Stimulated activated CD8-positive, alpha-beta memory T cell treated with anti-CD3 and anti-CD28 coated beads, Interleukin-15, amount 100 ng/mL, for 1 hour (primary cell): Measurements from ENCODE around the gene CTNNA1.
"Not testable (repeated sequence)": the region's sequence is repeated elsewhere in the genome, so short reads cannot be mapped to it uniquely, and the experiment has no call there.

ENCODE experiments used
- DNase-seq: peaks from one replicate; pipeline ENCODE4 v3.0.0-alpha.2; 2020; ENCODE audit warnings: low read depth

CTNNA1 gene

GRCh38 chr5:138809391-138809790 is 56.2 kb downstream of the CTNNA1 start:
- DNase-seq, result no peak

GRCh38 chr5:138810861-138811260 is 57.6 kb downstream of the CTNNA1 start:
- DNase-seq, result not testable (repeated sequence)

DNA sequence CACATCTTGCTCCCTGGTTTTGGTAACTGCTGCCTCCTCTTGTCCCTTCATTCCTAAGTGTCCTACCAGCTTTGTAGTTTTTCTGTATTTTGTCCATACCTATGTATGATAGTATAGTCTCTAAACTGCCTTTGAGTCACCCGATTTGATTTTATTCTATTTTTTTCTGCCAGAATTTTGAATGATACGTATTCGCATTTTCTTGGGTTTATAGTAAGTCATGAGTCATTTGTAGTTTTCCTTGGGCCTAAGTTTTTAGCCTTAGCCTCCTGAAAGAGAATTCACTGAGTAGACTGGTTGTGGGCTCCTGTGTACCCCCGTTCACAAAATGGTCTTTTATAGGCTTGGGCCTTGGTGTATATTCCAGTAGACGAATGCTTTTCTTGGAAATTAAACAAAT is 62.3 kb downstream of the CTNNA1 start:
- DNase-seq, result no peak

DNA sequence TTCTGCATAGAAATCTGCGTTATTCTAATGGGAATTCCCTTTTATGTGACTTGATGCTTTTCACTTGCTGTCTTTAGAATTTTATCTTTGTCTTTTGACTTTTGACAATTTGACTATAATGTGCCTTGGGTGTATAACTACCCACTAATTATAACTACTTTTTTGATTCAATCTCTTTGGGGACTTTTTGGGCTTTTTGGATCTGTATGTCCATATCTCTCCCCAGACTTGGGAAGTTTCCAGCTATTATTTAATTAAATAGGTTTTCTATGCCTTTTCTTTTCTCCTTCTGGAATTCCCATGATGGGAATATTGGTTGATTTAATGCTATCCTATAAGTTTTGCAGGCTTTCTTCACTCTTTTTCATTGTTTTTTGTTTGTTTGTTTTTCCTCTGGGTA is 64.0 kb downstream of the CTNNA1 start:
- no peak for DNase-seq

DNA sequence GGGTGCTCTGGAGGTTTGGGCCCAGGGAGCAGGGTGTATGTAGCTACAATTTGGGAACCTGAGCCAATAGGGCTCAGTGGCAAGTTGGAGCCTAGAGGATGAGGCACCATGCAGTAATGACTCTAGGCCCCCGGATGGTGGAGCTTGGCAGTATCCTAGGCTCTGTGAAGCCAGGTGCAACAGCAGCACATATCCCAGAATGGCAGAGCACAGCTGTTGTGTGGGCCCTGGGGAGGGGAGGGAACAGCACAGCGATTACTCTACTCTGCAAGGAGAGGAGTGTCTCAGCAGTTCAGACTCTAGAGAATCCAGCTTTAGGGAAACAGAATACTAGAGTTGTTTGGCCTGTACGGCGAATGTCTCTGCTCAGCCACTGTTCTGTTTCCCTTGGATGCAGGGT is 65.9 kb downstream of the CTNNA1 start:
- no peak for DNase-seq

DNA sequence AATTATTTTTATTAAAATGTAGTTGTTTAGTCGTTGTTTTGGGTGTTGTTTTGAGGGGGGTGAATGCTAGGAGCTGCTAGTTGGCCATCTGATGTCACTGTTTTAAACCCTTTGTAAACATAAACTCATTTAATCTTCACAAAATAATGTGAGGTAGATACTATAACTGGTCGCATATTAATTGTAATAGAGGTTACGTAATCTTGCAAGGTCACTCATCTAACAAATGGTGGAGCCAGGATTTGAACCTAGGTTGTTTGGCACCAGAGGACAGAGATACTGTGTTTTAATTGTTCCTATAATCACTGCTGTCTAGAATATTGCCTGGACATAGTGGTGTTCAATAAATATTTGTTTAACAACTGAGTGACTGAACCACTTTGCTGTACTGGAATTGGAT is 67.5 kb downstream of the CTNNA1 start:
- DNase-seq, result no peak

- DNase-seq, result no peak
These were observed 71.3 kb downstream of the CTNNA1 start for GRCh38 chr5:138824516-138824915.

DNA sequence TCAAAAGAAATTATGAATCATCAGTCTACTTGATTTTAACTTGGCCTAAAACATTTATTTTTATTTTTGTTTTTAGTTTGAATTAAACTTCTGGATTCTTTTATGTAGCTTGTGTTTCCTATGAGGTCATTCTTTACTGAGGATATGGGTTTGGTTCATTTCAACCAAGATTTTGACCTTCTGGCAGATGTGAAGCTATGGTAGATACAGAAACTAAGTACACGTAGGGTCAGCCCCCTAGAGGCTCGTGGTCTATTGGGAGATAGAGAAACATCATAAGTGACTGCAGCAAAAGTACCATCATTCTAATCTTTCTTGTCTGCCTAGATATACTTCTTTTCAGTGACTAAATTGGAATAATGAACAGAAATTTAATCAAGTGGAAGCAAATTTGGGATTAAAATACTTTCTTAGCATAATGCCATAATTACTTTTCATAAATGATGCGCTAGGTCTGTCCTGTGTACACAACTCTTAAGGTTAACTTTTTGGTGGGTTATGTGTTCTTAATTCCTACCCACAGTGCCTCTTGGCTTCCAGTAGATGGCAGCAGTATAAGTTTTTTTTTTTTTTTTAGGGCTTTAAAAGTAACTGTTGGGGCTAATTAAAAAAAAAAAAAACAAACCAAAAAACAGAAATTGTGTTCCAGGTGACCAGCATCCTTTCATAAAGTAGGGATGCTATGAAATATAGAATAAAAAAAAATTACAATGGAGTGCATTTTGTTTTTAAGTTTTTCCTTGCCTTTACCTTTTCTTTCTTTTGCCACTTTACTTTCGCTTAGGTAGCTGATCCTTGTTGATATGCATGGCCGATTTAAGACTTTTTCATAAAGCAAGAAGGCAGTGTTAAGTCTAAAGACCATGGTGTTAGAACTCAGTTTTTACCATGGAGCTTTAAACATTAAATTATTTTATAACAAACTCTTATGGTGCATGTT is 72.0 kb downstream of the CTNNA1 start:
- DNase-seq, result no peak

GRCh38 chr5:138828556-138828955 is 75.3 kb downstream of the CTNNA1 start:
- no peak for DNase-seq

DNA sequence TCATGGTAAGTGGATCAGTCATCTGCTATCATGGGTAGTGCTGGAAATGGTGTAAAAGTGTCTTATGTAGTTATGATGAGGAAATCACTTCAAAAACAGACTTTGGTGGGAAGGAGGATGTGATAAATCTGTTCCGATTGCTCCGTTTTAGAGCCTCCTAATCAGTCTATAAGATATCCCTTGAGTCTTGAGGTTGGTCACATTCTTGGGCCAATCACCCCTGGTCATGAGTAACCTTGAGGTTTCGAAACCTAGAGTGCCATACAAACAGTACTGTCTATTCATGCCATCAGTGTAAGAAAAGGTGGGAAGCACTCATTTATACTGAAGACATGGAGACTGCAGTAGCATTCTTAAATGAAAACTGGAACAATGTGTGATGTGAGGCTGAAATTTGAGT is 76.1 kb downstream of the CTNNA1 start:
- DNase-seq, result no peak

GRCh38 chr5:138831703-138832102 is 78.5 kb downstream of the CTNNA1 start:
- DNase-seq, result no peak

- DNase-seq, result no peak
These were observed 79.0 kb downstream of the CTNNA1 start for GRCh38 chr5:138832218-138832617.

- DNase-seq, result no peak
These were observed 79.9 kb downstream of the CTNNA1 start for GRCh38 chr5:138833080-138833479.

DNA sequence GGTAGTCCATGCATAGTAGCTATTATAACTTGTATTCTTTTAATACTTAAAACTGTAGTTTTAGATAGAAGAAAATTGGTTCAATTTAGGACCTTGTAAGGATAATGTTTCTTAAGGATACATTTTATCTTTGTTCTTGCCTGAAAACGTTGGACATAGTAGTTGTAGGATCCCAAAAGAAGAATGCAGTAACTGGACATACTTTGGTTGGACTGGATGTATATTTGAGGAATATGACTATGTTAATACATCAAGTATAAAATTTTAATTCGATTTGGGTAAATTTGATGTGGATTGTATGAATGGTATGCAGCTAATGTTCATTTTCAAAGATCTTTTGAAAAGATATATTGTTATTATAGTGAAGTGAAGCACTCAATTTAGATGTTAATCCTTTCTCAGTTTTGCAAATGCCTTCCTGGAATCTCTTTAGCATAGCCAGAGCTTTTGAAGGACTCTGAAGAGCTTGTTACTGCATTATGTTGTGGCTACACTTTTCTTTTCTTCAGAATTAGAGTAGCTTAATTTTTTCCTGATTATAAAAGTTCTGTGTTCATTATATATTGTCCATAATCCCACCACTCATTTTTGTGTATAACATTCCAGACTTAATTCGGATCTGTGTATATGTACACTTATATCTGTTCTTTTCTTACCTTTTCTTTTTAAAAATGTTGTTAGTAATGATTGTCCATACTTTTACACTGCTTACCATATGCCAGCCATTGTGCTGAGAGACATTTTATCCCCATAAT is 80.7 kb downstream of the CTNNA1 start:
- DNase-seq, result no peak

GRCh38 chr5:138834853-138835252 is 81.6 kb downstream of the CTNNA1 start:
- not testable (repeated sequence) for DNase-seq

DNA sequence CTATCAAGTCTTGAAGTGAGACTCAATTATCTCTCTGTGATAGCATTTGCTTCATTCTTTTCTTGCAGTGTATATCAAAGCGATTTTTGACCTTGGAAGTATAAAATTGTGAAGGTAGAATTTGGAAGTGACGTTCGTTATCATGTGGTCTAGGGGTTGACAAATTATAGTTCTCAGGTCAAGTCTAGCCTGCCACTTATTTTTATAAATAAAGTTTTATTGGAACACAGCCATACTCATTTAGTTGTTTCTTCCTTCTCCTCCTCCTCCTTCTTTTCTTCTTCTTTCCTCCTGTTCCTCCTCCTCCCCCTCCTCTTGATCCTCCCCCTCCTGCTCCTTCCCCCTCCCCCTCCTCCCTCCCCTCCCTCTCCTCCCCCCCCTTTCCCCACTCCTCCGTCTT is 83.9 kb downstream of the CTNNA1 start:
- no peak for DNase-seq

DNA sequence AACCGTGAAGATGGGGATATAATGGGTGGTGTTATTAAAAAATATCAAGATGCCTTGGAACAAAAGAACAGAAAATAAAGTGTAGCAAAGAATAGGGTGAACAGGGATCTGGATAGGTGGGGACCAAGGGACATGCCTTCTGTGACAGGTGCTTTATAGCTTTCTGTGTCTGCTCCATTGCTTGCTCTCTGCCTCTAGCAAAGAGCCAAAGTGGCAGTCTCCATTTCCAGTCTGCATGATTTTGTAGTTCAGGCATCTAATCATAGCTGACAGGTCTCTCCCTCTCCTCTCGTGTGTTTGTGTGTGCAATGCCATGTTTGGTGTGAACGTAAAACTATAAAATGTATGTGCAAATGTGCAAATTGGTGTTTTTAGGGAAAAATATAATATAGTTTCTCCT is 86.9 kb downstream of the CTNNA1 start:
- DNase-seq, result no peak

- no peak for DNase-seq
These were observed 88.3 kb downstream of the CTNNA1 start for GRCh38 chr5:138841531-138841930.

- no peak for DNase-seq
These were observed 90.3 kb downstream of the CTNNA1 start for GRCh38 chr5:138843316-138844124.

- no peak for DNase-seq
These were observed 90.9 kb downstream of the CTNNA1 start for GRCh38 chr5:138844125-138844461.

- DNase-seq, result no peak
These were observed 91.7 kb downstream of the CTNNA1 start for GRCh38 chr5:138844812-138845513.

GRCh38 chr5:138849439-138849838 is 96.2 kb downstream of the CTNNA1 start:
- DNase-seq, result no peak
